Measurements from ENCODE around the gene SELL.

DNA sequence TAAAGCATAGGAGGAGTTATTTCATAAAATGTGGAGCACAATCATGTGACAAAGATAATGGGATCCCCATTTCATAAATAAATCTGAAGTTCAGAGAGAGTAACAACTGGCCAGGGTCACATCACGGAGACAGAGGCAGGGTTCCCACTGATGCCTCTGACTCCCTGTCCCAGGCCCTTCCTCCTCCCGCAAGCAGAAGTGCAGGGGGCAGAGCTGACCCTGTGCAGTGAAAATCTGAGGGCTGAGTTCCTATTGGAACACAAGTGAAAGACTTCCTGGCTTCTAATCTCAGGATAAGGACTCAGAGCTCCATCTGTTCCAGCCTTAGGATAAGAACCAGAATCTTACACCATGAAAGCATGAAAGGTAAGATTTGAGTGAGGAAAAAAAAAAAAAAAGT lies 22.0 kb downstream of the SELL start:
- TF ChIP-seq EZH2 (IDR thresholded peaks at IDR 0.05; ENCODE audit: low read length) = no peak
- TF ChIP-seq, protein P1, sequence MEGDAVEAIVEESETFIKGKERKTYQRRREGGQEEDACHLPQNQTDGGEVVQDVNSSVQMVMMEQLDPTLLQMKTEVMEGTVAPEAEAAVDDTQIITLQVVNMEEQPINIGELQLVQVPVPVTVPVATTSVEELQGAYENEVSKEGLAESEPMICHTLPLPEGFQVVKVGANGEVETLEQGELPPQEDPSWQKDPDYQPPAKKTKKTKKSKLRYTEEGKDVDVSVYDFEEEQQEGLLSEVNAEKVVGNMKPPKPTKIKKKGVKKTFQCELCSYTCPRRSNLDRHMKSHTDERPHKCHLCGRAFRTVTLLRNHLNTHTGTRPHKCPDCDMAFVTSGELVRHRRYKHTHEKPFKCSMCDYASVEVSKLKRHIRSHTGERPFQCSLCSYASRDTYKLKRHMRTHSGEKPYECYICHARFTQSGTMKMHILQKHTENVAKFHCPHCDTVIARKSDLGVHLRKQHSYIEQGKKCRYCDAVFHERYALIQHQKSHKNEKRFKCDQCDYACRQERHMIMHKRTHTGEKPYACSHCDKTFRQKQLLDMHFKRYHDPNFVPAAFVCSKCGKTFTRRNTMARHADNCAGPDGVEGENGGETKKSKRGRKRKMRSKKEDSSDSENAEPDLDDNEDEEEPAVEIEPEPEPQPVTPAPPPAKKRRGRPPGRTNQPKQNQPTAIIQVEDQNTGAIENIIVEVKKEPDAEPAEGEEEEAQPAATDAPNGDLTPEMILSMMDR (optimal IDR thresholded peaks at IDR 0.05 in 1 of 3, IDR thresholded peaks at IDR 0.05 in 1 of 3, conservative IDR thresholded peaks at IDR 0.05 in 1 of 3; ENCODE audit: extremely low read depth in 1 of 3, insufficient read depth in 2 of 3, low read length in 3 of 3) = no peak

Measured in keratinocyte (primary cell).